Measurements from ENCODE around the gene RNPS1. TPM values are rescaled to one million over a fixed set of nuclear protein-coding genes. Genes with fewer than 3 reads are reported as not detected.

Gene RNPS1
- 100 to 1,000 TPM in 1 of 2 donors, 10 to 100 TPM in 1; 96.0 to 155 TPM for total RNA-seq

GRCh38 chr16:2267913-2268666 is at the start of gene RNPS1:
TSS of gene RNPS1 (minus strand) at chr16:2268126. CDS start at chr16:2264643, 3,483 bp downstream.

GRCh38 chr16:2251296-2252111 is 16.4 kb downstream of the RNPS1 start, which contains the start of gene ECI1:
TSS of gene ECI1 (minus strand) at chr16:2251587. CDS start at chr16:2251566, 21 bp downstream.

GRCh38 chr16:2236337-2237101 is 31.4 kb downstream of the RNPS1 start, which contains the start of gene DNASE1L2:
TSS of gene DNASE1L2 (plus strand) at chr16:2236444. CDS start at chr16:2236817, 373 bp downstream.

GRCh38 chr16:2223221-2223941 is 44.5 kb downstream of the RNPS1 start, which contains the start of gene E4F1:
TSS of gene E4F1 (plus strand) at chr16:2223591. CDS start at chr16:2223614, 23 bp downstream.

GRCh38 chr16:2214719-2214968 is 53.3 kb downstream of the RNPS1 start, which contains the start of gene PGP:
TSS of gene PGP (minus strand) at chr16:2214840. CDS start at chr16:2214777, 63 bp downstream.

GRCh38 chr16:2210386-2211365 is 57.2 kb downstream of the RNPS1 start, which contains the start of gene BRICD5:
TSS of gene BRICD5 (minus strand) at chr16:2210863. CDS start at chr16:2210833, 30 bp downstream.

GRCh38 chr16:2205104-2205966 is 62.6 kb downstream of the RNPS1 start, which contains the start of gene MLST8:
TSS of gene MLST8 (plus strand) at chr16:2205454. CDS start at chr16:2206086, 632 bp downstream.

Small RNAs within 50 kb of the gene (small RNA-seq; reads per million reads assigned to genes)
- gene MIR3677 (0.09 to 0.29 reads per million in 2 donors), gene MIR4717 (0 reads per million in 2 donors)

Other genes with a start within 250 kb of the RNPS1 start
- under 1 TPM in 1 of 2 donors, not detected in 1; 0.33 TPM for gene NPW, start 248.3 kb downstream of the RNPS1 start, total RNA-seq
- gene NHERF2, start 241.2 kb downstream of the RNPS1 start, total RNA-seq: 1 to 10 TPM; 4.1 to 9.7 TPM
- gene NTHL1, start 220.3 kb downstream of the RNPS1 start, total RNA-seq: 10 to 100 TPM; 20.0 to 45.3 TPM
- 10 to 100 TPM; 35.6 to 41.6 TPM for gene TSC2, start 220.1 kb downstream of the RNPS1 start, total RNA-seq
- 10 to 100 TPM; 82.6 to 94.6 TPM for gene PKD1, start 132.2 kb downstream of the RNPS1 start, total RNA-seq
- under 1 TPM; 0.33 to 0.69 TPM for gene RAB26, start 119.5 kb downstream of the RNPS1 start, total RNA-seq
- 10 to 100 TPM; 44.4 to 53.9 TPM for gene TRAF7, start 112.3 kb downstream of the RNPS1 start, total RNA-seq
- 1 to 10 TPM in 1 of 2 donors, under 1 TPM in 1; 0.34 to 1.7 TPM for gene CASKIN1, start 71.5 kb downstream of the RNPS1 start, total RNA-seq
- 10 to 100 TPM; 28.6 to 47.6 TPM for gene MLST8, start 62.7 kb downstream of the RNPS1 start, total RNA-seq
- gene BRICD5, start 57.3 kb downstream of the RNPS1 start, total RNA-seq: 1 to 10 TPM; 1.3 to 2.1 TPM
- 10 to 100 TPM; 28.9 to 40.6 TPM for gene PGP, start 53.3 kb downstream of the RNPS1 start, total RNA-seq
- gene E4F1, start 44.5 kb downstream of the RNPS1 start, total RNA-seq: 10 to 100 TPM; 23.4 to 29.6 TPM
- gene DNASE1L2, start 31.7 kb downstream of the RNPS1 start, total RNA-seq: under 1 TPM; under 0.01 to 0.69 TPM
- gene ECI1, start 16.5 kb downstream of the RNPS1 start, total RNA-seq: 10 to 100 TPM; 23.4 to 27.3 TPM
- under 1 TPM; under 0.01 to 0.69 TPM for gene ABCA3, start 72.6 kb upstream of the RNPS1 start, total RNA-seq
- gene CCNF, start 161.3 kb upstream of the RNPS1 start, total RNA-seq: 10 to 100 TPM; 18.2 to 44.3 TPM
- gene TEDC2, start 192.0 kb upstream of the RNPS1 start, total RNA-seq: 10 to 100 TPM in 1 of 2 donors, 1 to 10 TPM in 1; 7.6 to 17.6 TPM
- gene NTN3, start 203.2 kb upstream of the RNPS1 start, total RNA-seq: under 1 TPM; under 0.01 to 0.34 TPM
- gene TBC1D24, start 207.0 kb upstream of the RNPS1 start, total RNA-seq: 10 to 100 TPM; 19.6 to 22.4 TPM
- gene ATP6V0C, start 245.8 kb upstream of the RNPS1 start, total RNA-seq: 10 to 100 TPM; 67.6 to 90.5 TPM

All from melanocyte of skin (primary cell).